Measurements from ENCODE around the gene KAT2B. TPM values are rescaled to one million over a fixed set of nuclear protein-coding genes. Genes with fewer than 3 reads are reported as not detected.
A peak's percentile ranks its signal among the peaks of the same experiment; 100 is the strongest.
"Not testable (repeated sequence)": the region's sequence is repeated elsewhere in the genome, so short reads cannot be mapped to it uniquely, and the experiment has no call there.

KAT2B gene
- total RNA-seq, 1 donor from 2014 or later = 52.6 TPM

- Histone ChIP-seq H3K36me3 (no peaks in the 10 kb centered on the region), H3K27ac (peak overlapping the region; percentile 51), H3K4me1 (peaks cover 13% of the 10 kb centered on the region), H3K9me3 (no peaks in the 10 kb centered on the region), H3K4me3 (no peak overlapping the region), H3K27me3 (no peaks in the 10 kb centered on the region)
- intact Hi-C loops (cut with DNase I) = no loop called here
- TF ChIP-seq, protein P1, sequence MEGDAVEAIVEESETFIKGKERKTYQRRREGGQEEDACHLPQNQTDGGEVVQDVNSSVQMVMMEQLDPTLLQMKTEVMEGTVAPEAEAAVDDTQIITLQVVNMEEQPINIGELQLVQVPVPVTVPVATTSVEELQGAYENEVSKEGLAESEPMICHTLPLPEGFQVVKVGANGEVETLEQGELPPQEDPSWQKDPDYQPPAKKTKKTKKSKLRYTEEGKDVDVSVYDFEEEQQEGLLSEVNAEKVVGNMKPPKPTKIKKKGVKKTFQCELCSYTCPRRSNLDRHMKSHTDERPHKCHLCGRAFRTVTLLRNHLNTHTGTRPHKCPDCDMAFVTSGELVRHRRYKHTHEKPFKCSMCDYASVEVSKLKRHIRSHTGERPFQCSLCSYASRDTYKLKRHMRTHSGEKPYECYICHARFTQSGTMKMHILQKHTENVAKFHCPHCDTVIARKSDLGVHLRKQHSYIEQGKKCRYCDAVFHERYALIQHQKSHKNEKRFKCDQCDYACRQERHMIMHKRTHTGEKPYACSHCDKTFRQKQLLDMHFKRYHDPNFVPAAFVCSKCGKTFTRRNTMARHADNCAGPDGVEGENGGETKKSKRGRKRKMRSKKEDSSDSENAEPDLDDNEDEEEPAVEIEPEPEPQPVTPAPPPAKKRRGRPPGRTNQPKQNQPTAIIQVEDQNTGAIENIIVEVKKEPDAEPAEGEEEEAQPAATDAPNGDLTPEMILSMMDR (IDR thresholded peaks at IDR 0.05) = no peak
- DNase-seq (no peak), ATAC-seq (peak; percentile 80)
Measured at GRCh38 chr3:20023623-20024405, 16.4 kb upstream of the KAT2B start.

- H3K4me3 ChIP-seq = no peak overlapping the region
- H3K36me3 ChIP-seq = no peaks in the 10 kb centered on the region
- no peaks in the 10 kb centered on the region for H3K27me3 ChIP-seq
- H3K4me1 ChIP-seq = peaks cover 13% of the 10 kb centered on the region
- no peaks in the 10 kb centered on the region for H3K9me3 ChIP-seq
- intact Hi-C loops (cut with DNase I) = no loop called here
- ATAC-seq (no peak), DNase-seq (no peak)
- TF ChIP-seq, protein P1 (IDR thresholded peaks at IDR 0.05) = no peak
- H3K27ac ChIP-seq = no peak overlapping the region
Measured at GRCh38 chr3:20027136-20027535, 13.1 kb upstream of the KAT2B start.

- Histone ChIP-seq H3K27ac (no peak overlapping the region), H3K4me3 (no peak overlapping the region), H3K27me3 (no peaks in the 10 kb centered on the region), H3K9me3 (no peaks in the 10 kb centered on the region), H3K4me1 (peaks cover 5% of the 10 kb centered on the region), H3K36me3 (no peaks in the 10 kb centered on the region)
- no peak for DNase-seq
- TF ChIP-seq, protein P1 (IDR thresholded peaks at IDR 0.05) = no peak
- ATAC-seq = no peak
- intact Hi-C loops (cut with DNase I) = no loop called here
Measured at GRCh38 chr3:20028905-20029331, 11.3 kb upstream of the KAT2B start.

GRCh38 chr3:20031939-20032338, 8.3 kb upstream of the KAT2B start:
- DNase-seq; H3K27ac ChIP-seq; ATAC-seq; H3K9me3 ChIP-seq; H3K4me1 ChIP-seq; intact Hi-C loops (cut with DNase I); H3K36me3 ChIP-seq; H3K27me3 ChIP-seq; H3K4me3 ChIP-seq: not testable (repeated sequence)

DNA sequence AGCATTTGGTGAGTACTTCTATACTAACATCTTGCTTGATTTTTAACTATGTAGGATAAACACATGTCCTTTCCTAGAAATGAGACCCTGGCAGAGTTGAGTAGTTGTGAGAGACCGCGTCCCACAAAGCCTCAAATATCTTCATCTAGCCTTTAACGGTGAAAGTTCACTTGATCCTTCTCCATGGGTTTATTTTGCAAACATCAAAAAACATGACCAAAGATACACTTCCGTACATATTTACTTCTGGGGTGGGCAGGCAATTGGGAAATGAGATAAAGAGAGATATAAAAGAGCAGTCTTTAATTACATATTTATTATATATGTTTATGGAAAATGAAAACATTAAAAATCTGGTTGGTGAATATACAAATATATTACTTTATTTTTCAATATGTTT, 5.2 kb upstream of the KAT2B start:
- Histone ChIP-seq H3K27ac (no peak overlapping the region), H3K4me1 (peaks cover 10% of the 10 kb centered on the region), H3K9me3 (no peaks in the 10 kb centered on the region), H3K4me3 (no peak overlapping the region), H3K27me3 (no peaks in the 10 kb centered on the region), H3K36me3 (no peaks in the 10 kb centered on the region)
- intact Hi-C loops (cut with DNase I) = no loop called here
- no peak for ATAC-seq
- TF ChIP-seq, protein P1 (IDR thresholded peaks at IDR 0.05) = no peak
- DNase-seq = no peak

- TF ChIP-seq, protein P1 (IDR thresholded peaks at IDR 0.05) = no peak
- no peaks in the 10 kb centered on the region for H3K36me3 ChIP-seq
- no peaks in the 10 kb centered on the region for H3K27me3 ChIP-seq
- no peaks in the 10 kb centered on the region for H3K9me3 ChIP-seq
- ATAC-seq (no peak), DNase-seq (no peak)
- intact Hi-C loops (cut with DNase I) = no loop called here
- H3K4me1 ChIP-seq = peaks cover 20% of the 10 kb centered on the region
- peak overlapping the region; percentile 25 for H3K27ac ChIP-seq
- H3K4me3 ChIP-seq = no peak overlapping the region
Measured at GRCh38 chr3:20037255-20037996, 2.8 kb upstream of the KAT2B start.
